Right atrium auricular region (tissue), 2 donors: ENCODE data around the gene TF. TPM values are rescaled to one million over a fixed set of nuclear protein-coding genes. Genes with fewer than 3 reads are reported as not detected.

Experiments
- DNase-seq: peaks from one replicate; pipeline ENCODE4 v3.0.0-alpha.2; 2019; ENCODE audit warnings: low spot score
- H3K27ac ChIP-seq, 2 donors: fragments of 200-600 bp; sonication (generic); 1 replicate in 1 of 2; 2 replicates in 1 of 2; pipeline ENCODE4 v1.5.1; 2016 to 2019
- H3K27me3 ChIP-seq, 2 donors: fragments of 200-600 bp; sonication (generic); one replicate each; pipeline versions ENCODE4 v1.5.1 to v1.6.0; 2017 to 2019
- H3K36me3 ChIP-seq: fragments of 200-600 bp; sonication (generic); one replicate; pipeline ENCODE4 v1.5.1; 2016
- H3K4me1 ChIP-seq, 2 donors: fragments of 200-600 bp; sonication (generic); one replicate each; pipeline versions ENCODE4 v1.5.1 to v1.6.0; 2017 to 2019
- H3K4me3 ChIP-seq, 2 donors: fragments of 200-600 bp; sonication (generic); 1 replicate in 1 of 2; 2 replicates in 1 of 2; pipeline ENCODE4 v1.5.1; 2017 to 2019; ENCODE audit warnings: mild to moderate bottlenecking in 1 of 2, moderate library complexity in 1 of 2
- H3K9me3 ChIP-seq, 2 donors: fragments of 200-600 bp; sonication (generic); one replicate each; pipeline ENCODE4 v1.5.1; 2019
- CTCF ChIP-seq, 2 donors: fragments of 200-600 bp; sonication (generic); IDR thresholded peaks; one replicate each; pipeline ENCODE4 v1.5.1; 2019; ENCODE audit warnings: antibody characterized with exemption in 2 of 2
- total RNA-seq, 2 donors: library from RNA; depleted of rRNA; stranded (reverse); fragments of >200 nt; gene quantifications; one replicate each; pipeline ENCODE4 v1.1.0, GENCODE V29; 2016

Gene TF
- total RNA-seq, 2 donors from 2014 or later = 4.1 TPM; not detected in 1

- no peaks in the 10 kb centered on the region for H3K27me3 ChIP-seq
- peaks cover 4% of the 10 kb centered on the region for H3K36me3 ChIP-seq
- no peak for DNase-seq
- no peak overlapping the region for H3K4me3 ChIP-seq
- TF ChIP-seq CTCF (IDR thresholded peaks at IDR 0.05) = no peak
- no peaks in the 10 kb centered on the region for H3K9me3 ChIP-seq
- no peak overlapping the region for H3K27ac ChIP-seq
- H3K4me1 ChIP-seq = peaks cover 0 to 10% of the 10 kb centered on the region in 2 donors
Measured at GRCh38 chr3:133827684-133828083, 81.5 kb downstream of the TF start.

- no peaks in the 10 kb centered on the region for H3K27me3 ChIP-seq
- TF ChIP-seq CTCF (IDR thresholded peaks at IDR 0.05) = no peak
- H3K36me3 ChIP-seq = peaks cover 2% of the 10 kb centered on the region
- peaks cover 0 to 10% of the 10 kb centered on the region in 2 donors for H3K4me1 ChIP-seq
- DNase-seq = no peak
- peak overlapping the region in 1 of 2 donors; percentile 38 for H3K27ac ChIP-seq
- H3K4me3 ChIP-seq = no peak overlapping the region
- H3K9me3 ChIP-seq = no peaks in the 10 kb centered on the region
Measured at GRCh38 chr3:133828576-133829309, 82.5 kb downstream of the TF start.

- H3K27me3 ChIP-seq = no peaks in the 10 kb centered on the region
- DNase-seq = no peak
- no peaks in the 10 kb centered on the region for H3K9me3 ChIP-seq
- peak overlapping the region; percentile 1 to 38 for H3K27ac ChIP-seq
- no peak for TF ChIP-seq CTCF (IDR thresholded peaks at IDR 0.05)
- peaks cover 3% of the 10 kb centered on the region for H3K36me3 ChIP-seq
- peaks cover 0 to 10% of the 10 kb centered on the region in 2 donors for H3K4me1 ChIP-seq
- no peak overlapping the region for H3K4me3 ChIP-seq
Measured at GRCh38 chr3:133829310-133829707, 83.1 kb downstream of the TF start.

- peaks cover 0 to 10% of the 10 kb centered on the region in 2 donors for H3K4me1 ChIP-seq
- peak overlapping the region; percentile 1 to 38 for H3K27ac ChIP-seq
- no peak for DNase-seq
- no peak overlapping the region for H3K4me3 ChIP-seq
- no peak for TF ChIP-seq CTCF (IDR thresholded peaks at IDR 0.05)
- peaks cover 10% of the 10 kb centered on the region for H3K36me3 ChIP-seq
- no peaks in the 10 kb centered on the region for H3K9me3 ChIP-seq
- no peaks in the 10 kb centered on the region for H3K27me3 ChIP-seq
Measured at GRCh38 chr3:133830071-133830470, 83.9 kb downstream of the TF start.

- TF ChIP-seq CTCF (IDR thresholded peaks at IDR 0.05) = no peak
- Histone ChIP-seq H3K27ac (no peak overlapping the region), H3K4me3 (no peak overlapping the region), H3K9me3 (no peaks in the 10 kb centered on the region), H3K4me1 (peaks cover 0 to 10% of the 10 kb centered on the region in 2 donors), H3K36me3 (peaks cover 10% of the 10 kb centered on the region), H3K27me3 (no peaks in the 10 kb centered on the region)
- no peak for DNase-seq
Measured at GRCh38 chr3:133831966-133832801, 86.0 kb downstream of the TF start.
